PC-9 (cell line): ENCODE results near the gene ATP1B1. TPM values are rescaled to one million over a fixed set of nuclear protein-coding genes. Genes with fewer than 3 reads are reported as not detected.

ENCODE experiments used
- BruUV-seq: library from RNA; stranded (reverse); fragments of 400-500 nt; replicated peaks from 2 replicates; lab custom pipeline; 2021; lab: Mats Ljungman, UMichigan
- CTCF ChIA-PET: fragments of 300-600 bp; sonication (Branson Sonifier 250); formaldehyde crosslinking; loops from one replicate; lab custom pipeline; 2022; ENCODE audit warnings: antibody characterized with exemption; lab: Charles Lee
- POLR2A ChIA-PET: fragments of 300-600 bp; sonication (Branson Sonifier 250); formaldehyde crosslinking; loops from one replicate; lab custom pipeline; 2022; ENCODE audit warnings: antibody characterized with exemption; ENCODE audit not compliant: unreplicated experiment; lab: Charles Lee
- DNase-seq, 2 experiments: peaks; one replicate each; pipeline versions ENCODE4 v3.0.0 to v3.0.0-alpha.2; 2015 to 2022; ENCODE audit warnings: mixed read lengths in 1 of 2
- H2AFZ ChIP-seq: fragments of 200-600 bp; sonication (generic); 2 replicates; pipeline ENCODE4 v1.8.1; 2017; ENCODE audit warnings: antibody characterized with exemption
- H3F3A ChIP-seq: fragments of 200-600 bp; sonication (generic); 2 replicates; pipeline ENCODE4 v1.8.1; 2017; ENCODE audit warnings: antibody characterized with exemption, mild to moderate bottlenecking, low read depth; ENCODE audit not compliant: insufficient read depth
- H3K27ac ChIP-seq: fragments of 200-600 bp; sonication (generic); 2 replicates; pipeline ENCODE4 v1.6.1; 2016; ENCODE audit warnings: mixed run types
- H3K27me3 ChIP-seq: fragments of 200-600 bp; sonication (generic); 2 replicates; pipeline ENCODE4 v1.6.1; 2016; ENCODE audit warnings: low read depth, mixed run types; ENCODE audit not compliant: insufficient read depth
- H3K36me3 ChIP-seq: fragments of 200-600 bp; sonication (generic); 2 replicates; pipeline ENCODE4 v1.6.1; 2016; ENCODE audit warnings: low read depth, mixed run types
- H3K4me1 ChIP-seq: fragments of 200-600 bp; sonication (generic); replicated peaks from 2 replicates; pipeline ENCODE4 v1.6.1; 2016; ENCODE audit warnings: mixed run types; ENCODE audit not compliant: insufficient read depth
- H3K4me2 ChIP-seq: fragments of 200-600 bp; sonication (generic); 2 replicates; pipeline ENCODE4 v1.6.1; 2017; ENCODE audit warnings: mixed run types
- H3K4me3 ChIP-seq: fragments of 200-600 bp; sonication (generic); 2 replicates; pipeline ENCODE4 v1.6.1; 2016; ENCODE audit warnings: mixed run types
- H3K79me2 ChIP-seq: fragments of 200-600 bp; sonication (generic); 2 replicates; pipeline ENCODE4 v1.6.1; 2017; ENCODE audit warnings: low read depth, mixed run types
- H3K9me2 ChIP-seq: fragments of 200-600 bp; sonication (generic); 2 replicates; pipeline ENCODE4 v1.8.1; 2017; ENCODE audit warnings: mild to moderate bottlenecking; ENCODE audit not compliant: insufficient read depth
- H3K9me3 ChIP-seq: fragments of 200-600 bp; sonication (generic); 2 replicates; pipeline ENCODE4 v1.8.1; 2016; ENCODE audit warnings: low read depth; ENCODE audit not compliant: insufficient read depth
- H4K20me1 ChIP-seq: fragments of 200-600 bp; sonication (generic); 2 replicates; pipeline ENCODE4 v1.8.1; 2017; ENCODE audit not compliant: insufficient read depth
- CTCF ChIP-seq: fragments of 200-600 bp; sonication (generic); conservative IDR thresholded peaks from 2 replicates; pipeline ENCODE4 v1.6.1; 2017; ENCODE audit warnings: mixed run types, antibody characterized with exemption, mild to moderate bottlenecking, moderate library complexity
- EZH2 ChIP-seq: fragments of 200-600 bp; sonication (generic); IDR thresholded peaks from 2 replicates; pipeline ENCODE4 v1.8.0; 2017; ENCODE audit warnings: antibody characterized with exemption, low read depth
- intact Hi-C: fragments of 100-400 bp; cut with micrococcal nuclease; formaldehyde crosslinking; loops from one replicate; pipeline ENCODE4 v1.10.0; 2022; ENCODE audit not compliant: unreplicated experiment
- total RNA-seq: library from RNA; stranded (reverse); gene quantifications from 2 replicates; pipeline ENCODE4 v1.2.3, GENCODE V29; 2021

Gene ATP1B1
- total RNA-seq, 1 experiment from 2014 or later, result 110 TPM

GRCh38 chr1:169099561-169099960, 6.9 kb upstream of the ATP1B1 start:
- H3K9me3 ChIP-seq, result no peaks in the 10 kb centered on the region
- no peaks in the 10 kb centered on the region for H3K27me3 ChIP-seq
- CTCF ChIA-PET, result no interaction called here
- no peaks in the 10 kb centered on the region for H4K20me1 ChIP-seq
- H3K4me2 ChIP-seq, result no peak overlapping the region
- H3K4me1 ChIP-seq, result peaks cover 16% of the 10 kb centered on the region
- no peak overlapping the region for H3K4me3 ChIP-seq
- H2AFZ ChIP-seq, result no peak overlapping the region
- intact Hi-C loops, result no loop called here
- no peak for DNase-seq
- no peaks in the 10 kb centered on the region for H3K9me2 ChIP-seq
- no TSS peak for BruUV-seq
- H3K27ac ChIP-seq, result no peak overlapping the region
- no peaks in the 10 kb centered on the region for H3K36me3 ChIP-seq
- POLR2A ChIA-PET, result no interaction called here
- H3F3A ChIP-seq, result no peaks in the 10 kb centered on the region
- no peak for TF ChIP-seq EZH2
- TF ChIP-seq CTCF, result no peak
- H3K79me2 ChIP-seq, result no peaks in the 10 kb centered on the region

GRCh38 chr1:169100208-169100607, 6.3 kb upstream of the ATP1B1 start:
- intact Hi-C loops, result loop anchor here (10.0 kb wide), 1 partner anchor 125 kb away; no protein-coding TSS in a partner anchor

GRCh38 chr1:169100651-169101088, 5.8 kb upstream of the ATP1B1 start:
- no peaks in the 10 kb centered on the region for H3F3A ChIP-seq
- no TSS peak for BruUV-seq
- H3K4me3 ChIP-seq, result no peak overlapping the region
- 0 out of 2 replicates have a peak overlapping the region, but pooled peaks have one; percentile 3 for H2AFZ ChIP-seq
- no peaks in the 10 kb centered on the region for H3K79me2 ChIP-seq
- H3K4me2 ChIP-seq, result no peak overlapping the region
- ChIA-PET CTCF (no interaction called here), POLR2A (no interaction called here)
- H3K36me3 ChIP-seq, result no peaks in the 10 kb centered on the region
- H3K9me2 ChIP-seq, result no peaks in the 10 kb centered on the region
- no peaks in the 10 kb centered on the region for H4K20me1 ChIP-seq
- no peak for TF ChIP-seq EZH2
- TF ChIP-seq CTCF, result no peak
- H3K4me1 ChIP-seq, result peaks cover 25% of the 10 kb centered on the region
- intact Hi-C loops, result loop anchor here (10.0 kb wide), 1 partner anchor 126 kb away; no protein-coding TSS in a partner anchor
- no peak for DNase-seq
- H3K27me3 ChIP-seq, result no peaks in the 10 kb centered on the region
- no peak overlapping the region for H3K27ac ChIP-seq
- no peaks in the 10 kb centered on the region for H3K9me3 ChIP-seq

More at GRCh38 chr1:169100208-169100607, 6.3 kb upstream of the ATP1B1 start:
- Histone ChIP-seq H3K4me2 (no peak overlapping the region), H2AFZ (no peak overlapping the region), H3K27me3 (no peaks in the 10 kb centered on the region), H3K4me3 (no peak overlapping the region), H3K27ac (no peak overlapping the region), H3K4me1 (peaks cover 23% of the 10 kb centered on the region), H3F3A (no peaks in the 10 kb centered on the region), H4K20me1 (no peaks in the 10 kb centered on the region), H3K9me3 (no peaks in the 10 kb centered on the region), H3K9me2 (no peaks in the 10 kb centered on the region), H3K36me3 (no peaks in the 10 kb centered on the region), H3K79me2 (no peaks in the 10 kb centered on the region)
- CTCF ChIA-PET, result no interaction called here
- no TSS peak for BruUV-seq
- no peak for DNase-seq
- POLR2A ChIA-PET, result no interaction called here
- no peak for TF ChIP-seq CTCF
- TF ChIP-seq EZH2, result no peak
